OCI-LY1 (cell line): ENCODE measurements around the gene VDR.

Source experiments
- EZH2 ChIP-seq: fragments of 200-600 bp; sonication (generic), shearing (Covaris generic); IDR thresholded peaks from 2 replicates; pipeline ENCODE4 v1.8.0; 2017; ENCODE audit warnings: borderline replicate concordance, mixed run types, mild to moderate bottlenecking, antibody characterized with exemption, low read length, moderate library complexity, mixed read lengths
- TF ChIP-seq, protein P1 (sequence below): fragments of 200-600 bp; sonication (generic), shearing (Covaris generic); IDR thresholded peaks from 2 replicates; pipeline ENCODE4 v1.5.1; 2017; ENCODE audit warnings: mild to moderate bottlenecking, antibody characterized with exemption, low read length, moderate library complexity, mixed read lengths

DNA sequence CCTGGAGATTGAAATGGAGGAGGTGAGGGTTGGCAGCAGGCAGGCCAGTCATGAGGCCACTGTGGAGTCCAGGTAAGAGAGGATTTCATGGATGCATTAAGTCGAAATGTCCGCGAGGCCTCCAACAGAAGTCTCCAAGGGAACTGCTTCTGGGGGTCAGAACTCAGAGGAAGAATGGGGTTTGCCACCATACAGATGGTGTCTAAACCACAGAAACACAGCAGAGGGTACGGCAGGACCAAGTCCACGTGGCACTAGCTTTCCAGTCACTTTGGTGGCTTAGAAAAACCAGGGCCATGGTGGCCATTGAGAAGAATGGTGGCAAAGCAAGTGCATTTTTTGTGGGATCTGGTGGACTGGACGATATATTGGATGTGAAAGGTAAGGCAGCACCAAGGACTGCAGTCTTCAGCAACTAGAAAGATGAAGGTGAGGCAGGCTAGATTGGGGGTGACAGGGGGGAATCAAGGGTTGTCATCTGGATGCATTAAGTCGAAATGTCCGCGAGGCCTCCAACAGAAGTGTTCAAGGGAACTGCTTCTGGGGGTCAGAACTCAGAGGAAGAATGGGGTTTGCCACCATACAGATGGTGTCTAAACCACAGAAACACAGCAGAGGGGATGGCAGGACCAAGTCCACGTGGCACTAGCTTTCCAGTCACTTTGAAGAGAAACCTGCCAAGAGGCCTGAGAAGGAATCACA, 36.1 kb upstream of the VDR start:
- TF ChIP-seq, protein P1, sequence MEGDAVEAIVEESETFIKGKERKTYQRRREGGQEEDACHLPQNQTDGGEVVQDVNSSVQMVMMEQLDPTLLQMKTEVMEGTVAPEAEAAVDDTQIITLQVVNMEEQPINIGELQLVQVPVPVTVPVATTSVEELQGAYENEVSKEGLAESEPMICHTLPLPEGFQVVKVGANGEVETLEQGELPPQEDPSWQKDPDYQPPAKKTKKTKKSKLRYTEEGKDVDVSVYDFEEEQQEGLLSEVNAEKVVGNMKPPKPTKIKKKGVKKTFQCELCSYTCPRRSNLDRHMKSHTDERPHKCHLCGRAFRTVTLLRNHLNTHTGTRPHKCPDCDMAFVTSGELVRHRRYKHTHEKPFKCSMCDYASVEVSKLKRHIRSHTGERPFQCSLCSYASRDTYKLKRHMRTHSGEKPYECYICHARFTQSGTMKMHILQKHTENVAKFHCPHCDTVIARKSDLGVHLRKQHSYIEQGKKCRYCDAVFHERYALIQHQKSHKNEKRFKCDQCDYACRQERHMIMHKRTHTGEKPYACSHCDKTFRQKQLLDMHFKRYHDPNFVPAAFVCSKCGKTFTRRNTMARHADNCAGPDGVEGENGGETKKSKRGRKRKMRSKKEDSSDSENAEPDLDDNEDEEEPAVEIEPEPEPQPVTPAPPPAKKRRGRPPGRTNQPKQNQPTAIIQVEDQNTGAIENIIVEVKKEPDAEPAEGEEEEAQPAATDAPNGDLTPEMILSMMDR, result no peak
- no peak for TF ChIP-seq EZH2
